DMS 273 treated with DMSO at 0.1 percent for 48 hours (cell line): ENCODE results near the gene MS4A13.
"Not testable (repeated sequence)": the region's sequence is repeated elsewhere in the genome, so short reads cannot be mapped to it uniquely, and the experiment has no call there.

Experiments
- DNase-seq: peaks from one replicate; lab custom pipeline; 2025; lab: John Stamatoyannopoulos, UW

Gene MS4A13

DNA sequence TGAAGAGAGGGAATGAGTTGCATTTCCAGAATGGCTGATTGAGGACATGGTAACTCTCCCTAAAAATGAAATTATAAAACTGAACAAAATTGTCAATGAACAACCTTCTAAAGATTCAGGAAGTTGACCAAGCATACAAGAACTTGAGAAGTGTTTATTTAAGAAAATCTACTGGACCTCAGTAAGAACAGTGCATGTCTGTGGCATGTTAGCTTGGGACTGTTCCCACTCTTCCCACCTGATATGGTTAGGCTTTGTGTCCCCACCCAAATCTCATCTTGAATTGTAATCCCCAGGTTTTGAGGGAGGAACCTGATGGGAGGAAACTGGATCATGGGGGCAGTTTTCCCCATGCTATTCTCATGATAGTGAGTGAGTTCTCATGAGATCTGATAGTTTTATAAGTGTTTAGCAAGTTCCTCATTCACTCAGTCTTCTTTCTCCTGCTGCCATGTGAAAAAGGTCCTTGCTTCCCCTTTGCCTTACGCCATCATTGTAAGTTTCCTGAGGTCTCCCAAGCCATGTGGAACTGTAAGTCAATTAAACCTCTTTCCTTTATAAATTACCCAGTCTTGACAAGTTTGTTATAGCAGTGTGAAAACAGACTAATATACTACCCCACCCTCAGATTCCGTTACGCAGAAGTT, 15.4 kb downstream of the MS4A13 start:
- DNase-seq, result no peak

DNA sequence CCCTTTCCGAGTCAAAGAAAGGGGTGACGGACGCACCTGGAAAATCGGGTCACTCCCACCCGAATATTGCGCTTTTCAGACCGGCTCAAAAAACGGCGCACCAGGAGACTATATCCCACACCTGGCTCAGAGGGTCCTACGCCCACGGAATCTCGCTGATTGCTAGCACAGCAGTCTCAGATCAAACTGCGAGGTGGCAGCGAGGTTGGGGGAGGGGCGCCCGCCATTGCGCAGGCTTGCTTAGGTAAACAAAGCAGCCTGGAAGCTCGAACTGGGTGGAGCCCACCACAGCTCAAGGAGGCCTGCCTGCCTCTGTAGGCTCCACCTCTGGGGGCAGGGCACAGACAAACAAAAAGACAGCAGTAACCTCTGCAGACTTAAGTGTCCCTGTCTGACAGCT, 17.2 kb downstream of the MS4A13 start:
- not testable (repeated sequence) for DNase-seq

DNA sequence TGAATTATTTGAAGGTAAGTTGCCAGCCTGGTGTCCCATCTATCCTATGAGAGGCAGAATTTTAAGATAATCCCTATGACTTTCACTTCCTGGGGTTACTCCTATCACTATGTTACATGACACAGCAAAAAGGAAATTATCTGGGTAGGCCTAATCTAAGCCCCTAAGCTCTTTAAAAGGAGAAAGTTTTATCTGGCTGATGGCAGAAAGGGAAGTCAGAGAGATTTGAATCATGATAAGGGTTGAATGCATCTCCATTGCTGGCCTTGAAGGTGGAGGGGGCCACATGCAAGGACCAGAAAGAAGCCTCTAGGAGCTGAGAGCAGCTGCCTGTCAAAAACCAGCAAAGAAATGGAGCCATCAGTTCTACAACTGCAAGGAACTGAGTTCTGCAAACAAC, 23.4 kb downstream of the MS4A13 start:
- not testable (repeated sequence) for DNase-seq

DNA sequence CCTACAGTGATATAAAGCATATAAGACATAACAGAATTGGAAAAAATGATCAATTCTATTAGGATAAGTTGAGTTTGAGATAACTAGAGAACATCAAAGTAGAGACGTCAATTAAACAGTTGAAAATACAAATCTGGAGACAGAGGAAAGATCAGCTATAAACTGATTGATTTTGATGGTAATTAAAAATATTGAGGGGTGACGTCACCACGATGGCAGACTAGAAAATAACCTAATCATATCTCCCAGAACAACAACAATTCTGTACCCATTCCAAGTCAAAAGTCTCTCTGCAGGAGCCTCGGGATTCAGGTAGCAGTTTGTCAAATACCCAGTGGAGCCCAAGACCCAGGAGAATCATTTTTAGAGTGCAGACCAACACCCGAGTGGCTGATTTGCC, 28.9 kb downstream of the MS4A13 start:
- no peak for DNase-seq

DNA sequence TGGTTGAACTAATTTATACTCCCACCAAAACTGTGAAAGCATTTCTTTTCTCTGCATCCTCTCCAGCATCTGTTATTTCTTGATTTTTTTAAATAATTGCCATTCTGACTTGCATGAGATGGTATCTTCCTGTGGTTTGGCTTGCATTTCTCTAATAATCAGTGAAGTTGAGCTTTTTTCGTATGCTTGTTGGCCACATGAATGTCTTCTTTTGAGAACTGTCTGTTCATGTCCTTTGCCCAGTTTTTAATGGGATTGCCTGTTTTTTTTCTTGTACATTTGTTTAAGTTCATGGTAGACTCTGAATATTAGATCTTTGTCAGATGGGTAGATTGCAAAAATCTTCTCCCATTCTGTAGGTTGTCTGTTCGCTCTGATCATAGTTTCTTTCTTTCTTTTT, 46.1 kb downstream of the MS4A13 start:
- no peak for DNase-seq

DNA sequence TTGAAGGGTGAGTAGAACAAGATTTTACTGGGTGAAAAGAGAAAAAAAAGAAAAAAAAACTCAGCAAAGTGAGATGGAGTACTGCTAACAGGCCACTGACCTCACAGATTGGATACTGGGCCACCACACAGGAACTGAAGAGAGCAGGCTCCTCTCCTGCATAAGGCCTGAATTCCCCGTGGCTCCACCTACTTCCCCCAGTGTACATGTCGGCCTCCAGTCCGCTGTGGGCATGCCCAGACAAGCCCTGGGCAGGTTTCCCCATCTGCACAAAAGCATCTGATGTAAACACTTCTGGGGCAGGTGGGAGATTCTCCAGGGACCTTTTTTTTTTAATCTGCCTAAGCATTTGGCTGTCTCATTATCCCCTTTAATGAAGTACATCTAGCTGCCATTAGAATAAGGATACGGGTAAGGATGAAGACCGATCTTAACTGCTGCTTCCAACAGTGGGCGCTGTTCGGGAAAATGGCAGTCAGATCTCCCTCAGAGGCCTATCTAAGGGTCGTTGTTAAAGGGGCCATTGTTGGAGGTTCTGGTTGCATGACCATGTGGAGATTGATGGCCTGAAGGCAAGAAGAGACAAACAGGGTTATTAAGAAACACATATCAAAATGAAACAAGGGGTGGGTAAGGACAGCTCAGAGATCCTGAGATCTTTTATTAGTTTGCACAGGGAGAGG, 48.5 kb downstream of the MS4A13 start:
- no peak for DNase-seq

DNA sequence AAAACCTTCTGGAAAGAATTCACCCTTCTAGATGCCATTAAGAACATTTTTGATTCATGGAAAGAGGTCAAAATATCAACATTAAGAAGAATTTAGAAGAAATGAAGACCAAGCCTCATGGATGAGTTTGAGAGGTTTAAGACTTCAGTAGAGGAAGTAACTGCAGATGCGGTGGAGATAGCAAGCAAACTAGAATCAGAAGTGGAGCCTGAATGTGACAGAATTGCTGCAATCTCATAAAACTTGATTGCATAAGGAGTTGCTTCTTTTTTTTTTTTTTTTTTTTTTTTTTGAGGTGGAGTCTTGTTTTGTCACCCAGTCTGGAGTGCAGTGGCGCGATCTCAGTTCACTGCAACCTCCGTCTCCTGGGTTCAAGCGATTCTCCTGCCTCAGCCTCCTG, 51.6 kb downstream of the MS4A13 start:
- no peak for DNase-seq

DNA sequence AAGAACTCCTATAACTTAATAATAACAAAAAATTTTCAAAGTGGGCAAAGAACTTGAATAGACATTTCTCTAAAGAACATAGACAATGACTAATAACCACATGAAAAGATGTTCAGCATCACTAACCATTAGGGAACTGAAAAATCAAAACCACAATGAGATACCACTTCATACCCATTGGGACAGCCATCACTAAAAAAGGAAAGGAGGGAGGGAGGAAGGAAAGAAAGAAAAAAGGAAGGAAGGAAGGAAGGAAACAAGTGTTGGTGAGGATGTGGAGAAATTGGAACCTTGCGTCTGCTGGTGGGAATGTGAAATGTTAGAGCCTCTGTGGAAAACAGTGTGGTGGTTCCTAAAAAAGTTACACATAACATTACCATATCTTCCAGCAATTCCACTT, 55.8 kb downstream of the MS4A13 start:
- DNase-seq, result no peak

DNA sequence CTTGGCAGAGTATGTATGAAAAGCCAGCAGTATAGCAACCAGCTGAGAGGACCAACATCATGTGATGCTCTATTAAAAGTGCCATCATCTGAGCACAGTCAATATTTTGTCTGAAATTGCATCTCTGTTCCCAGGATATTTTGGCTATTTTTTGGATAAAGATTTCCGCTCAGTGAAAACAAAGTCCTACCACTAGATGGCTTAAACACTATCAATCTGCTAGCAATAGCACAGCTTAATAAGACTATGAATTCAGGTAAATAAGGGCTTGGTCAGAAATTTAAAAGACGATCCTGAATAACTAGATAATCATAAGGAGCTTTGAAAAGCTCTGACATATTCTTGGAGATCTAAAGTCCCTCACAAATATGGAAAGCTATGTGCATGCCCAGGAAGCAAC, 74.4 kb downstream of the MS4A13 start:
- DNase-seq, result no peak
